HFFc6 (cell line): ENCODE data around the gene MBOAT2. TPM values are rescaled to one million over a fixed set of nuclear protein-coding genes. Genes with fewer than 3 reads are reported as not detected.

Experiments
- DNase-seq: peaks from one replicate; pipeline ENCODE4 v3.0.0-alpha.2; 2018
- H3K27ac Mint-ChIP-seq: 2 replicates; pipeline ENCODE4 v1.8.0; 2020; ENCODE audit warnings: mild to moderate bottlenecking, mixed read lengths
- H3K27me3 Mint-ChIP-seq: 2 replicates; pipeline ENCODE4 v1.8.0; 2021; ENCODE audit warnings: mild to moderate bottlenecking, moderate library complexity, mixed read lengths; ENCODE audit not compliant: insufficient read depth
- H3K36me3 Mint-ChIP-seq: 2 replicates; pipeline ENCODE4 v1.8.0; 2021; ENCODE audit warnings: low read depth, mixed read lengths
- H3K4me1 Mint-ChIP-seq: 2 replicates; pipeline ENCODE4 v1.8.0; 2020; ENCODE audit warnings: low read depth, mixed read lengths
- H3K4me3 Mint-ChIP-seq: 2 replicates; pipeline ENCODE4 v1.8.0; 2020; ENCODE audit warnings: mild to moderate bottlenecking, moderate library complexity, mixed read lengths
- H3K9me3 Mint-ChIP-seq: 2 replicates; pipeline ENCODE4 v1.8.0; 2020; ENCODE audit warnings: mild to moderate bottlenecking, mixed read lengths
- CTCF ChIP-seq: fragments of 200-600 bp; sonication (generic); IDR thresholded peaks from 2 replicates; pipeline ENCODE4 v1.5.0; 2021; ENCODE audit warnings: antibody characterized with exemption, mild to moderate bottlenecking
- total RNA-seq, 6 experiments: library from RNA; stranded (reverse); fragmentation: NEBNext Ultra II Directional; extraction: Animal tissue kit (Norgen Biotek cat#: 25700); gene quantifications; 2 replicates in 1 of 6; 3 replicates in 5 of 6; pipeline ENCODE4 v1.2.3, GENCODE V29; 2021

Gene MBOAT2
- total RNA-seq, 6 experiments from 2014 or later, result 49.8 to 66.2 (median 55.7) TPM

- Mint-ChIP-seq H3K9me3 (no peaks in the 10 kb centered on the region), H3K27me3 (peaks cover 1% of the 10 kb centered on the region; the same call in 1 of the 2 replicates), H3K4me1 (peaks cover 60% of the 10 kb centered on the region), H3K36me3 (no peaks in the 10 kb centered on the region), H3K4me3 (no peak overlapping the region), H3K27ac (no peak overlapping the region)
- no peak for DNase-seq
- no peak for TF ChIP-seq CTCF
Observed at GRCh38 chr2:8993196-8993901, 10.1 kb downstream of the MBOAT2 start.

GRCh38 chr2:8992643-8993042 lies 10.8 kb downstream of the MBOAT2 start:
- H3K36me3 Mint-ChIP-seq, result no peaks in the 10 kb centered on the region
- no peak overlapping the region for H3K27ac Mint-ChIP-seq
- no peak for DNase-seq
- no peaks in the 10 kb centered on the region for H3K9me3 Mint-ChIP-seq
- no peak overlapping the region for H3K4me3 Mint-ChIP-seq
- H3K27me3 Mint-ChIP-seq, result peaks cover 1% of the 10 kb centered on the region; the same call in 1 of the 2 replicates
- H3K4me1 Mint-ChIP-seq, result peaks cover 61% of the 10 kb centered on the region
- no peak for TF ChIP-seq CTCF

- Mint-ChIP-seq H3K4me3 (no peak overlapping the region), H3K36me3 (no peaks in the 10 kb centered on the region), H3K27me3 (no peaks in the 10 kb centered on the region; the same call in 1 of the 2 replicates), H3K27ac (no peak overlapping the region), H3K4me1 (peaks cover 86% of the 10 kb centered on the region), H3K9me3 (no peaks in the 10 kb centered on the region)
- DNase-seq, result no peak
- TF ChIP-seq CTCF, result no peak
Observed at GRCh38 chr2:8989536-8990079, 13.9 kb downstream of the MBOAT2 start.

- Mint-ChIP-seq H3K4me1 (peaks cover 90% of the 10 kb centered on the region), H3K36me3 (no peaks in the 10 kb centered on the region), H3K27ac (peak overlapping the region; percentile 53), H3K27me3 (no peaks in the 10 kb centered on the region), H3K9me3 (no peaks in the 10 kb centered on the region), H3K4me3 (peak overlapping the region; percentile 46; the same call in 1 of the 2 replicates)
- no peak for TF ChIP-seq CTCF
- DNase-seq, result no peak
Observed at GRCh38 chr2:8987410-8987809, 16.1 kb downstream of the MBOAT2 start.

- Mint-ChIP-seq H3K4me3 (no peak overlapping the region), H3K27ac (peak overlapping the region; percentile 64)
Observed at GRCh38 chr2:8986327-8986976, 17.0 kb downstream of the MBOAT2 start.

More at GRCh38 chr2:8986327-8986976, 17.0 kb downstream of the MBOAT2 start:
- TF ChIP-seq CTCF, result peak; percentile 48
- DNase-seq, result no peak
- Mint-ChIP-seq H3K36me3 (no peaks in the 10 kb centered on the region), H3K9me3 (no peaks in the 10 kb centered on the region), H3K4me1 (peaks cover 83% of the 10 kb centered on the region), H3K27me3 (no peaks in the 10 kb centered on the region)
